Gastroesophageal sphincter (tissue), 3 donors: ENCODE measurements around the gene TM4SF5.

Experiments
- CTCF ChIP-seq, 4 experiments: fragments of 200-600 bp in 2 of 4; fragments of 450-650 bp in 2 of 4; sonication (generic) in 1 of 4; IDR thresholded peaks; one replicate each; pipeline ENCODE4 v1.5.1; 2017 to 2019; ENCODE audit warnings: antibody characterized with exemption in 4 of 4, mild to moderate bottlenecking in 2 of 4, moderate library complexity in 2 of 4
- POLR2A ChIP-seq, 2 donors: fragments of 450-650 bp; IDR thresholded peaks; one replicate each; pipeline ENCODE4 v1.6.1; 2017; ENCODE audit warnings: antibody characterized with exemption in 2 of 2, mild to moderate bottlenecking in 2 of 2, moderate library complexity in 1 of 2

GRCh38 chr17:4741544-4741943 lies 30.1 kb upstream of the TM4SF5 start:
- TF ChIP-seq CTCF (IDR thresholded peaks at IDR 0.05) (no peak), POLR2A (IDR thresholded peaks at IDR 0.05) (no peak)
